ENCODE data around the gene RPH3AL. TPM values are rescaled to one million over a fixed set of nuclear protein-coding genes. Genes with fewer than 3 reads are reported as not detected.
A peak's percentile ranks its signal among the peaks of the same experiment; 100 is the strongest.

RPH3AL gene
- total and polyA plus RNA-seq, 9 donors: 5.8 to 43.8 (median 21.0) TPM

DNA sequence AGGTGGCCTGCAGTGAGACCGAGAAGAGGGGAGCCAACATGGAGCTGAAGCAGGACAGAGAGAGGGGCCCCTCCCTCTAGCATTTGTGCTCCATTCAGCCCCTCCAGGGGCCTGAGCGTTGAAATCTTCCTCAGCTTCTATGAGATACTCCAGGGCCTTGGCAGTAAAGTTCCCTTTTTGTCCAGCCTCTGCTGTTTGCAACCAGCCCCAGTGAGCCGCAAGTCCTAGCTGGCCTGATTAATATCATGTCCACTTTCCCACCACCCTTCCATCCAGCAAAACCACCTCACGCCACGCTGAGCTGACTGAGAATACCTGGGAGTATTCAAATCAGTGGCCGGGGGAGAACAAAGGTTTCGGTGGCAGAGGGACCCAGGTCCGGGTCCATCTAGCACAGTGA, 11.7 kb upstream of the RPH3AL start:
- WGBS, 3 donors: 83 to 88% (median 85%) methylated on average over 8 of the region's 8 CpGs
- H3K9me3 ChIP-seq: no peaks in the 10 kb centered on the region
- no peaks in the 10 kb centered on the region for H3K4me1 ChIP-seq (ENCODE audit: insufficient read depth)
- intact Hi-C loops (cut with DNase I): no loop called here
- no peak overlapping the region for H3K4me3 ChIP-seq
- H3K27ac ChIP-seq: no peak overlapping the region
- no peaks in the 10 kb centered on the region for H3K27me3 ChIP-seq
- TF ChIP-seq CTCF (IDR thresholded peaks at IDR 0.05) (no peak), POLR2A (IDR thresholded peaks at IDR 0.05) (no peak), EP300 (IDR thresholded peaks at IDR 0.05) (no peak)
- peak in 1 of 5 donors; percentile 14 for DNase-seq
- no peaks in the 10 kb centered on the region for H3K36me3 ChIP-seq

DNA sequence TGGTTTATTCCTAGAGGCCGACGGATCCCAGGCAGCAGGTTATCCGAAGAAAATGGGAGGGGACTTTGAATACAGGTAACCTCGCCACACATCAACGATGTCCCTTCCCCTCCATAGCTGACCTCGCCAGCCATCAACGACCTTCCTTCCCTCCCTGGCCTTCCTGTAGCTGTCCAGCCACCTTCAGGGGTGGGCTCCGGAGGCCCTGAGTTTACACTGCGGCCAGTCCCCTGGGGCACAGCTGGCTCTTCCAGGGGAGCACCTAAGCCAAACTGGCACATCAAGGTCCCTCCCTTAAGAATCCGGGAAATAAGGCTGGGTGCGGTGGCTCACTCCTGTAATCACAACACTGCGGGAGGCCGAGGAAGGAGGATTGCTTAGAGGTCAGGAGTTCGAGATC, 10.1 kb upstream of the RPH3AL start:
- Histone ChIP-seq H3K36me3 (no peaks in the 10 kb centered on the region), H3K27me3 (no peaks in the 10 kb centered on the region), H3K4me3 (no peak overlapping the region), H3K27ac (no peak overlapping the region), H3K4me1 (ENCODE audit: insufficient read depth) (peaks cover under 1% of the 10 kb centered on the region), H3K9me3 (no peaks in the 10 kb centered on the region)
- no peak for DNase-seq
- intact Hi-C loops (cut with DNase I): no loop called here
- no peak for TF ChIP-seq CTCF (IDR thresholded peaks at IDR 0.05)
- no peak for TF ChIP-seq EP300 (IDR thresholded peaks at IDR 0.05)
- no peak for TF ChIP-seq POLR2A (IDR thresholded peaks at IDR 0.05)
- 95 to 96% (median 96%) methylated on average over 14 of the region's 14 CpGs for WGBS, 3 donors

DNA sequence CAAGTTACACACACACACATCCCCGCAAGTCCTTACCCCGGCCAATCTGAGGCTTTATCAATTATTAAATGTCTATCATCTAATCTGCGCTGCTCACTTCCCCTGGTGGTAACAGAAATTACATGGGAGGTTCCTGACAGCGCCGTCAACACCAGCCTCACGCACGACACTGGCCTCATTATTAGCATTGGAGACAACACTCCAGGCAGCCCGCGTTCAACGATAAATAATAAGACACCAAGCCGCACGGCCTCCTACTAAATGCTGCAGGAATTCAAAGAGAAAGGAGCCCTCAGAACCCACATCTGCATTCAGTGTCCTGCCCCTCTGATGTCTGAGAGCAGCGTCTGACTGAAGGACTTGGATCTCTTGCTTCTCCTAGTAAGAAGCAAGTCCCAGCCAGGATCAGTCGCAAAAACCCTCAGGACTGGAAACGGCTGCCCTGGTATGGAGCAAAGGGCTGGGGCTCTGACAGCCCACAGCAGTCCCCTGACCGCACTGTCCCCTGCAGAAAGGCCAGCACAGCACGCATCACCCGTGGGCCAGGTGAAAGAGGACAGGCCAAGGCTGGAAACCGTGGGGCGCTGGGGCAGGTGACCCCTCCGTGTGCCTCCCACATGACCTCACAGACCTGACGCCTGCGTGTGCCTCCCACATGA, 7.6 kb upstream of the RPH3AL start:
- Histone ChIP-seq H3K4me3 (no peak overlapping the region), H3K27ac (no peak overlapping the region), H3K4me1 (ENCODE audit: insufficient read depth) (peaks cover 5% of the 10 kb centered on the region), H3K27me3 (no peaks in the 10 kb centered on the region), H3K9me3 (no peaks in the 10 kb centered on the region), H3K36me3 (no peaks in the 10 kb centered on the region)
- DNase-seq: no peak
- intact Hi-C loops (cut with DNase I): no loop called here
- 75 to 82% (median 78%) methylated on average over 22 to 23 of the region's 23 CpGs for whole genome bisulfite sequencing, 3 donors
- TF ChIP-seq POLR2A (IDR thresholded peaks at IDR 0.05) (no peak), CTCF (IDR thresholded peaks at IDR 0.05) (no peak), EP300 (IDR thresholded peaks at IDR 0.05) (no peak)

GRCh38 chr17:358491-359151, 6.0 kb upstream of the RPH3AL start:
- DNase-seq: no peak
- H3K27me3 ChIP-seq: no peaks in the 10 kb centered on the region
- intact Hi-C loops (cut with DNase I): no loop called here
- no peaks in the 10 kb centered on the region for H3K9me3 ChIP-seq
- no peak for TF ChIP-seq POLR2A (IDR thresholded peaks at IDR 0.05)
- no peak for TF ChIP-seq CTCF (IDR thresholded peaks at IDR 0.05)
- no peak for TF ChIP-seq EP300 (IDR thresholded peaks at IDR 0.05)
- no peak overlapping the region for H3K4me3 ChIP-seq
- H3K27ac ChIP-seq: no peak overlapping the region
- H3K36me3 ChIP-seq: no peaks in the 10 kb centered on the region
- peaks cover 5% of the 10 kb centered on the region for H3K4me1 ChIP-seq (ENCODE audit: insufficient read depth)
- 91 to 94% (median 91%) methylated on average over 35 of the region's 35 CpGs for WGBS, 3 donors

Measured in ovary (tissue), 9 donors.